NCI-H1105 (cell line): Measurements from ENCODE around the gene TRIM40.

ENCODE experiments used
- DNase-seq: peaks from one replicate; lab custom pipeline; 2025; lab: John Stamatoyannopoulos, UW

The TRIM40 gene

GRCh38 chr6:30149234-30149633, 13.3 kb downstream of the TRIM40 start:
- DNase-seq, result no peak

DNA sequence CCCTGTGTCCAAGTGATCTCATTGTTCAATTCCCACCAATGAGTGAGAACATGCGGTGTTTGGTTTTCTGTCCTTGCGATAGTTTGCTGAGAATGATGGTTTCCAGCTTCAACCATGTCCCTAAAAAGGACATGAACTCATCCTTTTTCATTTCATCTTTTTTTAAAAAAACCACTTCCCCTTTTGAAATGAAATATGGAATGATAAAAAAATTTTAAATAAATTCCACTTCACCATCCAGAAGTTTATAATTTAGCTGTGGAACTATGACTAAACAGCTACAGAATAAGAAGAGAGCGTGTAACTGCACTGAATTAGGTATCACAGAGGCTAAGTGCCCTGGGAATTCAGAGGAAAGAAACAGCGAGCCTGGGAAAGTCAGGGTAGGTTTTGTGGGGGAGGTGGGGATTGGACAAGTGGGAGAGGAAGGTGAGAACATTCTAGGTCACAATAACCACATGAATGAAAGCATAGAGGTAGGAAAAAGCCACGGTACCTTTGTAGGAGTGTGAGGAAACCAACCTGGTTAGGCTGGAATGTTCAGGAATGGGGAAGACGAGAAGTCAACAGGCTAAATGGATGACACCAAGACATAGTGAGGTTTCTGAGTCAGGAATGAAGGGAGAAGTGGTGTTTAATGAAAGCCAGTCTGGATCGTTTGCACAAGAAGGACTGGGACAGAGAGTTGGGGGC, 14.1 kb downstream of the TRIM40 start:
- DNase-seq, result no peak

GRCh38 chr6:30150671-30151395, 14.9 kb downstream of the TRIM40 start:
- no peak for DNase-seq

DNA sequence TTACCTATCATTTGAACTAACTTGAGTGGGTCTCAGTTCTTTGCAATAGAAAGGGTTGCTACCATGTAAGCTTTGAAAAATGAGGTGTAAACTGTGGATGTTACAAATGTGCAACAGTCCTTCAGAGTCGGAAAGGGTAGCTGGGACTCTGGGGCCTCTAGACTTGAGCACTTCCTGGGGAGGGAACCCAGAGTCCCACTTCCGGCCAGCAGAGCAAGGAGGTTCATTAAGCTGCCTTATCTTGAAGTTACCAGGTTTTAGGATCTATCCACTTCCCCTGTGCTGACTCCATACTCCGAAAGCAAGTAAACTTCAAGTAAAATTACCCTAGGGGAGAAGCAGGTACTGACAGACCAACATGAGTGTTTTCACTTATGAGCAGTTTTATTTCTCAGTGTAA, 15.6 kb downstream of the TRIM40 start:
- no peak for DNase-seq

DNA sequence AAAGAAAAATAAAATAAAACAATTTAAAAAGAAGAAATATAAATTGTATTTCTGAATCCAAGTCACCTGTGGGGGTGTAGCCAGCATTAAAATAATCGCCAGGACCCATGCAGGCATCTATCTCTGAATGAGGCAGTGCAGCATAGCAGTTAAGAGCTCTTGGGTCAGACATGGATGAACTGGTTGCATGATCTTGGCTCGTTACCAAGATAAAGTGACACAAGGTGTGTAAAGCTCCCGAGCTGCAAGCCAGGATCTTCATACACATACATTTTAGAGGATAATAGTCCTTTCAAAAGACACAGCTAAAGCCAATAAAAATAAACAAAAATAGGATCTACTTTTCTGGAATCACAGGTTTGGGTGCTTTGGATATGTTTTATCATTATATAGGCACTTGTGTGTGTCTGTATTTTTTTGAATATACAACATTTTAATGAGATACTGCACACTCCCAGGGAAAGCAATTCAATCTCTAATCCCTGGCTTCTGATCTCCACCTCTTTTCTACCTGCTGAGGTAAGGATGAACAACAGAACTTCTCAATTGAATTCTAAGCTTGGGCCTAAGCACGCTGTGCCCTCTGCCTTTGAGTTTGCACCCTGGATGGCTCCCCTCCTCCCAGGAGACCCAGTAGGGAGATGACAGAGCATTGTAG, 16.2 kb downstream of the TRIM40 start:
- no peak for DNase-seq

DNA sequence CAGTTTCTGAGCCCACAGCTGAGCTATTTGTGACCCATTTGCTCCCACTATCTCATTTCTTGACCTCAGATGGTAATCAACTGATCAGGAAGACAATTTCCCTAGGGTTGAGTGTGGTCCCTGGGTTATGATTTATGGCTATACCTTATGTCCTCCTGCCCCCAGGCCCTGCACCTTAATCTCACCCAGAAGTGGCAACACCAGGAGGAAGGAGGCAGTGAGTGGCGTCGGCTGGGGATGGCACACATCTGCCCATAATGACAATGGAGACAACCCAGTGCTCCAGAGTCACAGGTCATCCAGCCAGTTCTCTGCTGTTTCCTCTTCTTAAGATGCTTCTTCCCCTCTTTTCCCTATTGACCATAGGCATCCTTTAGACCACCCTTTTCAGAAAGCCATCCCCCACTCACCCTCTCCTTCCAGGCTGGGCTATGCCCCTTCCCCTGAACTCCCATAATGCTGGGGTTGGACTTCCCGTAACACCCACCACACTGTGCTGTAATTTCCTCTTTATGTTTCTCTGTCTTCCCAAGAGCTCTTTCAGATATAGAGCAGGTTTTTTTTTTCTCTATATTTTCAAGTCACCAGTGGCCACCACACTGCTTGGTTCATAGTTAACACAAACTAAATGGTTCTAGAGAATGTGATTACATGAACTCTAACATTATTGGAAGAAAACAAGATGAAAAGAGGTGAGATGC, 17.1 kb downstream of the TRIM40 start:
- no peak for DNase-seq

GRCh38 chr6:30154061-30154460, 18.1 kb downstream of the TRIM40 start:
- no peak for DNase-seq

DNA sequence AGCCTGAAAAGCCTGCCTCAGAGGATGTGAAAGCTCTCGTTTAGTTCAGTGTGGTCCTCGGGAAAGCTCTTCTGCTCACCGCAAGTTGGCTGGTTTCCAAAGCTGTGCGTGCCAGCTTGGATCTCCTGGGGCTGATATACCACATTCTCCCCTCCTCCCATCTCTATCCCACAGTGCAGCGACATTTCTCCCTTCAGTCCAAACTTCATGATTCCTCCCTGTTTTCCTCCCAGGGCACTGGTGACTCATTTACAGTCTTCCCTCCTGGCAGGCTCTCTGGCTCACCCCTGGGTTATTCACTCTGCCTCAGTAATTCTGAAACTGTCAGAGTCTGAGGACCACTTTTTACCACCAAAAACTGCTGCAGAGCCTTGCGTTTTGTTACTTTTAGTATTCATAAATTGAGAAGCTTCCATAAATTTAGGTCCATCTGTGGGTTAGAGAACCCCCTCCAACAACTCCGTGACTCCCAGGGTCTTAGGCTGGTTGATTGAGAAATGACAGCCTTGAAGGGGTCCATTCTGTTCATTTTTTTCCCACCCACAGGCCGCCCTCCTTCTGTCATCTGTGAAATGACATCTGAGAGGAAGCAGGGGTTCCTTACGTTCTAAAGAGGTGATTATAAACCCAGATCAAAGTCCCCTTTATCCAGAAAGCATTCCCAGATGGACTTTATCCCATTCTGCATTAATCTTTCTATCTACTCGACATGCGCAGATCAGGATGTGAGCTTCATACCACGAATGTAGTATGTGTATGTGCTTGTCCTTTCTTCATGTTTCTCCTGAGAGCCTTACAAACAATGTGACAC, 19.0 kb downstream of the TRIM40 start:
- DNase-seq, result no peak

- no peak for DNase-seq
These were observed 19.8 kb downstream of the TRIM40 start for GRCh38 chr6:30155520-30156261.

GRCh38 chr6:30156262-30156599, 20.3 kb downstream of the TRIM40 start:
- no peak for DNase-seq

GRCh38 chr6:30156774-30157173, 20.8 kb downstream of the TRIM40 start:
- DNase-seq, result no peak

- DNase-seq, result no peak
These were observed 21.6 kb downstream of the TRIM40 start for GRCh38 chr6:30157581-30157980.

- no peak for DNase-seq
These were observed 22.1 kb downstream of the TRIM40 start for GRCh38 chr6:30157999-30158398.

- no peak for DNase-seq
These were observed 22.6 kb downstream of the TRIM40 start for GRCh38 chr6:30158475-30159040.

GRCh38 chr6:30160008-30160784, 24.3 kb downstream of the TRIM40 start:
- DNase-seq, result no peak

GRCh38 chr6:30160785-30161531, 25.0 kb downstream of the TRIM40 start, which contains the start of gene TRIM10:
TSS of gene TRIM10 (minus strand) at chr6:30161211. CDS start at chr6:30160858, 353 bp downstream.
- no peak for DNase-seq

DNA sequence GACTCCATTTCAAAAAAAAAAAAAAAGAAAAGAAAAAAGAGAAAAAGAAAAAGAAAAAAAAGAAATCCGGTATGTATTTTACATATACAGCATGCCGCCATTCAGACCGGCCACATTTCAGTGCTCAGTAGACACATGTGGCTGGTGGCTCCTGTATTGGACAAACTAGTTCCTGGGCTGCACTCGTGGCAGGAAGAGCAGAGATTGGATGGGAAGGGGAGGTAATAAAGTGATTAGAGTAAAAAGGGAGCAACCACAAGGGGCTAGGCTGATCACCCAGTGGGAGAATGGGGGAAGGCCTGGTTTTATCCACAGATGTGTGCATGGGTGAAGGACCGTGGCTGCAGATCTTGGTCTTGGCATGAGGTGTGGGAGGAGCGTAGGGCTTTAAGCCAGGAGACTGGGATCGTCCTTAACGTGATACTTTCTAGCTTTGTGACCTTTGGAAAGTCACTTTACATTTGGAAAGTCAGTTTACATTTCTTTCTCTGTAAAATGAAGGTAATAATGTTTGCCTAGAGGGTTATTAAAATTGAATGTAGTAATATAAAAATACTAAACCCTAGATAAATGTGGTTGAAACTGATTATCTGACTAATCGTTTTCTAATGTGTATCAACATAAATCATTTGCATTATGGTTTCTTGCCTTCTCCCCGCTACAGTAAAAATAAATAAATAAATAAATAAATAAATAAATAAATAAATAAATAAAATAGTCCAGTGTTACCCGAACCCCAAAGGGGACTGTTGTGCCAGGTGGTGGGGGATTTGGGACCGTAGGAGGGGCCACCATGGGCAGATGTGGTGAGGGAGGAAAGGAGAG, 26.5 kb downstream of the TRIM40 start:
- no peak for DNase-seq
